ENCODE data around the gene MED31. TPM values are rescaled to one million over a fixed set of nuclear protein-coding genes. Genes with fewer than 3 reads are reported as not detected.

MED31 gene
- total RNA-seq, 1 donor from 2014 or later: 21.0 TPM

DNA sequence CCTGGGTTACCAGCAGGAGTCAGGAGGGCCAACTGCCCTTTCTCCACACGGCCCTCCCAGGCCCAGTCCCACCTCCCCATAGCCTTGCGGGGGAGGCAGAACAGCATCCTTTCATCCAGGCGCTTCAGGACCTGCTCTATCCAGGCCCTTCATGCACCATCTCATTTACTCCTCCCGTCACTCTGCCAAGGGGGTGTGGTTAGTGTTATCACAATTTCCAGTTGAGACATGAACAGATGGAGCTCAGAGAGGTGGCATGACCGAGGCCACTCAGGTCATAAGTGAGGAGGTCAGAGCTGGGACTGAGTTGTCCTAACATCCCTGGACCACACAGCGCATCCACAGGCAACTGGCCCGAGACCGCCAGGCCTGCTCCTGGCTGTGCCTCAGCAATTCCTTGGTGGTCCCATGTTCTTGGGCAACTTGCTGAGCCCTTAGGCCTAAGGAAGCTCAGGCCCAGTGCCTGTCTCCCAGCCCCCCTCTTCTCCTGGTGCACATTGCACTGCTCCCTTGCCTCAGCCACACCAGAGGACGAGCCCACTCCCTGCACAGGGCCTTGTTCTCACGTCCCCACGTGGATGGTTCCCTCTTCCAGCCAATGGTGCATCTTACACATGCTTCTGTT is 23.9 kb upstream of the MED31 start:
- FAIRE-seq (no peak), DNase-seq (ENCODE audit: low read depth) (no peak)
- Histone ChIP-seq H3K9me3 (ENCODE audit: insufficient read depth, low read depth, low read length) (no peaks in the 10 kb centered on the region), H3K4me1 (ENCODE audit: insufficient read depth, low read length) (no peaks in the 10 kb centered on the region), H3K27me3 (ENCODE audit: insufficient read depth, low read length) (peaks cover 16% of the 10 kb centered on the region), H3K36me3 (ENCODE audit: insufficient read depth, low read length) (no peaks in the 10 kb centered on the region), H3K4me3 (ENCODE audit: insufficient read depth, low read depth, low read length) (no peak overlapping the region), H3K9ac (ENCODE audit: low read length) (no peak overlapping the region), H3K4me2 (ENCODE audit: low read length) (no peak overlapping the region), H3K27ac (ENCODE audit: low read depth, low read length) (no peak overlapping the region), H4K20me1 (ENCODE audit: insufficient read depth, low read length) (no peaks in the 10 kb centered on the region), H2AFZ (ENCODE audit: low read depth, low read length) (no peak overlapping the region), H3K79me2 (ENCODE audit: insufficient read depth, low read length) (no peaks in the 10 kb centered on the region)
- H3K36me3 Mint-ChIP-seq (ENCODE audit: low read depth, unreplicated experiment): peaks cover 2% of the 10 kb centered on the region
- H3K4me3 Mint-ChIP-seq (ENCODE audit: unreplicated experiment): no peak overlapping the region
- peaks cover 30% of the 10 kb centered on the region for H3K27me3 Mint-ChIP-seq (ENCODE audit: low read depth, unreplicated experiment)
- TF ChIP-seq CTCF (IDR thresholded peaks at IDR 0.05; ENCODE audit: insufficient read depth, low read depth, low read length) (no peak), EZH2 (IDR thresholded peaks at IDR 0.05; ENCODE audit: insufficient read depth, low read length) (no peak)
- peaks cover 18% of the 10 kb centered on the region for H3K4me1 Mint-ChIP-seq (ENCODE audit: low read depth, unreplicated experiment)
- no peaks in the 10 kb centered on the region for H3K9me3 Mint-ChIP-seq (ENCODE audit: unreplicated experiment)
- no peak overlapping the region for H3K27ac Mint-ChIP-seq (ENCODE audit: unreplicated experiment)

- H3K4me3 ChIP-seq (ENCODE audit: insufficient read depth, low read depth, low read length): no peak overlapping the region
- H4K20me1 ChIP-seq (ENCODE audit: insufficient read depth, low read length): no peaks in the 10 kb centered on the region
- H3K9ac ChIP-seq (ENCODE audit: low read length): no peak overlapping the region
- peaks cover 18% of the 10 kb centered on the region for H3K27me3 ChIP-seq (ENCODE audit: insufficient read depth, low read length)
- no peak for DNase-seq (ENCODE audit: low read depth)
- Mint-ChIP-seq H3K4me1 (ENCODE audit: low read depth, unreplicated experiment) (peaks cover 16% of the 10 kb centered on the region), H3K27me3 (ENCODE audit: low read depth, unreplicated experiment) (peaks cover 30% of the 10 kb centered on the region), H3K27ac (ENCODE audit: unreplicated experiment) (no peak overlapping the region), H3K9me3 (ENCODE audit: unreplicated experiment) (no peaks in the 10 kb centered on the region), H3K36me3 (ENCODE audit: low read depth, unreplicated experiment) (peaks cover 2% of the 10 kb centered on the region), H3K4me3 (ENCODE audit: unreplicated experiment) (no peak overlapping the region)
- H3K27ac ChIP-seq (ENCODE audit: low read depth, low read length): no peak overlapping the region
- H3K9me3 ChIP-seq (ENCODE audit: insufficient read depth, low read depth, low read length): no peaks in the 10 kb centered on the region
- H3K79me2 ChIP-seq (ENCODE audit: insufficient read depth, low read length): no peaks in the 10 kb centered on the region
- no peaks in the 10 kb centered on the region for H3K36me3 ChIP-seq (ENCODE audit: insufficient read depth, low read length)
- no peak for FAIRE-seq
- no peaks in the 10 kb centered on the region for H3K4me1 ChIP-seq (ENCODE audit: insufficient read depth, low read length)
- no peak for TF ChIP-seq CTCF (IDR thresholded peaks at IDR 0.05; ENCODE audit: insufficient read depth, low read depth, low read length)
- no peak for TF ChIP-seq EZH2 (IDR thresholded peaks at IDR 0.05; ENCODE audit: insufficient read depth, low read length)
- H3K4me2 ChIP-seq (ENCODE audit: low read length): no peak overlapping the region
- H2AFZ ChIP-seq (ENCODE audit: low read depth, low read length): no peak overlapping the region
Measured at GRCh38 chr17:6674586-6674985, 23.2 kb upstream of the MED31 start.

GRCh38 chr17:6671431-6671830 is 20.0 kb upstream of the MED31 start:
- Mint-ChIP-seq H3K4me3 (ENCODE audit: unreplicated experiment) (no peak overlapping the region), H3K36me3 (ENCODE audit: low read depth, unreplicated experiment) (peaks cover 2% of the 10 kb centered on the region)

More at GRCh38 chr17:6671431-6671830, 20.0 kb upstream of the MED31 start:
- no peak for TF ChIP-seq EZH2 (IDR thresholded peaks at IDR 0.05; ENCODE audit: insufficient read depth, low read length)
- TF ChIP-seq CTCF (IDR thresholded peaks at IDR 0.05; ENCODE audit: insufficient read depth, low read depth, low read length): no peak
- no peak for FAIRE-seq
- no peaks in the 10 kb centered on the region for H3K79me2 ChIP-seq (ENCODE audit: insufficient read depth, low read length)
- Mint-ChIP-seq H3K4me1 (ENCODE audit: low read depth, unreplicated experiment) (peaks cover 9% of the 10 kb centered on the region), H3K27me3 (ENCODE audit: low read depth, unreplicated experiment) (peaks cover 43% of the 10 kb centered on the region), H3K27ac (ENCODE audit: unreplicated experiment) (no peak overlapping the region), H3K9me3 (ENCODE audit: unreplicated experiment) (no peaks in the 10 kb centered on the region)
- no peaks in the 10 kb centered on the region for H3K4me1 ChIP-seq (ENCODE audit: insufficient read depth, low read length)
- H3K27me3 ChIP-seq (ENCODE audit: insufficient read depth, low read length): peaks cover 18% of the 10 kb centered on the region
- H3K36me3 ChIP-seq (ENCODE audit: insufficient read depth, low read length): no peaks in the 10 kb centered on the region
- no peak overlapping the region for H3K4me3 ChIP-seq (ENCODE audit: insufficient read depth, low read depth, low read length)
- H3K27ac ChIP-seq (ENCODE audit: low read depth, low read length): no peak overlapping the region
- H3K4me2 ChIP-seq (ENCODE audit: low read length): no peak overlapping the region
- no peak overlapping the region for H3K9ac ChIP-seq (ENCODE audit: low read length)
- no peaks in the 10 kb centered on the region for H4K20me1 ChIP-seq (ENCODE audit: insufficient read depth, low read length)
- no peak overlapping the region for H2AFZ ChIP-seq (ENCODE audit: low read depth, low read length)
- no peaks in the 10 kb centered on the region for H3K9me3 ChIP-seq (ENCODE audit: insufficient read depth, low read depth, low read length)
- no peak for DNase-seq (ENCODE audit: low read depth)

All from astrocyte (in vitro differentiated cells and primary cell).